Astrocyte (in vitro differentiated cells and primary cell): Measurements from ENCODE around the gene ARNT2.

ENCODE experiments used
- EZH2 ChIP-seq: IDR thresholded peaks from 2 replicates; pipeline ENCODE4 v1.6.1; 2012; ENCODE audit warnings: mild to moderate bottlenecking, low read length, inconsistent platforms; ENCODE audit not compliant: insufficient read depth
- TF ChIP-seq, protein P1 (sequence below): IDR thresholded peaks from 2 replicates; pipeline ENCODE4 v1.5.1; 2011; ENCODE audit warnings: low read depth, mild to moderate bottlenecking, inconsistent platforms, low read length, moderate library complexity; ENCODE audit not compliant: insufficient read depth

DNA sequence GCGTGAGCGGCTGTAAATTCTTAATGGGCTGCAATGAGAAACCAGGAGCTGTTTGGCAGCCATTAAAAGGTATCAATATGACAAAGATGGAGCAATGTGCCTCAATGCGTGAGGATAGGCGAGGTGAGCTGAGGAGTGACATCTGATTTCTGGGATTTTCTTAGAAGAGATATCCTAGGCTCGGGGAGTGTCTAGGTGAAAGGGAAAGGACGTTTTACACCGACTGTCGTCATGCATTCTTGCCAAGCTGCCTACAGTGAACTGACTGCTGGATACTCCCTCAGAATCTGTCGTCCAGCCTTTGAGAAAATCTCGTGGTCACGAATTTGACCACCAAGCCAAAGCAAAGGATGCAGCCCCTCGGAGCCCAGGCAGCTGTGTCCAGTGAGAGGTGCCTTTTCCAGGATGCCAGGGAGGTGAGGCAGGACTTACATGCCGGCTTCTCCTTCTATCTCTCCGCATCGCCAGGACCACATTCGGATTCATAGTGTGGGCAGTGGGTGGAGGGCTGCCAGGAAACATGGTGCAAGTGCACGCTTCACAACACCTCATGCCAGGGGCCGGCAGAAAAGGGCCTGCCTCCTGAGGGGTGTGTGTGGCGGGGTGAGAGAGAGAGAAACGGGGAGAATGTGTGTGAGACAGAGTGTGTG lies 210.7 kb downstream of the ARNT2 start:
- TF ChIP-seq, protein P1, sequence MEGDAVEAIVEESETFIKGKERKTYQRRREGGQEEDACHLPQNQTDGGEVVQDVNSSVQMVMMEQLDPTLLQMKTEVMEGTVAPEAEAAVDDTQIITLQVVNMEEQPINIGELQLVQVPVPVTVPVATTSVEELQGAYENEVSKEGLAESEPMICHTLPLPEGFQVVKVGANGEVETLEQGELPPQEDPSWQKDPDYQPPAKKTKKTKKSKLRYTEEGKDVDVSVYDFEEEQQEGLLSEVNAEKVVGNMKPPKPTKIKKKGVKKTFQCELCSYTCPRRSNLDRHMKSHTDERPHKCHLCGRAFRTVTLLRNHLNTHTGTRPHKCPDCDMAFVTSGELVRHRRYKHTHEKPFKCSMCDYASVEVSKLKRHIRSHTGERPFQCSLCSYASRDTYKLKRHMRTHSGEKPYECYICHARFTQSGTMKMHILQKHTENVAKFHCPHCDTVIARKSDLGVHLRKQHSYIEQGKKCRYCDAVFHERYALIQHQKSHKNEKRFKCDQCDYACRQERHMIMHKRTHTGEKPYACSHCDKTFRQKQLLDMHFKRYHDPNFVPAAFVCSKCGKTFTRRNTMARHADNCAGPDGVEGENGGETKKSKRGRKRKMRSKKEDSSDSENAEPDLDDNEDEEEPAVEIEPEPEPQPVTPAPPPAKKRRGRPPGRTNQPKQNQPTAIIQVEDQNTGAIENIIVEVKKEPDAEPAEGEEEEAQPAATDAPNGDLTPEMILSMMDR = no peak
- TF ChIP-seq EZH2 = no peak
